Vagina (tissue), 2 donors: Measurements from ENCODE around the gene MORN5. TPM values are rescaled to one million over a fixed set of nuclear protein-coding genes. Genes with fewer than 3 reads are reported as not detected.

Source experiments
- DNase-seq, 2 donors: peaks; one replicate each; pipeline ENCODE4 v3.0.0-alpha.2; 2017; ENCODE audit errors: extremely low spot score in 2 of 2
- H3K27ac ChIP-seq: fragments of 200-600 bp; sonication (generic); one replicate; pipeline ENCODE4 v1.5.1; 2019
- H3K27me3 ChIP-seq: fragments of 200-600 bp; sonication (generic); one replicate; pipeline ENCODE4 v1.5.1; 2019
- H3K36me3 ChIP-seq, 2 donors: fragments of 200-600 bp; sonication (generic); one replicate each; pipeline ENCODE4 v1.5.1; 2017 to 2019
- H3K4me1 ChIP-seq: fragments of 200-600 bp; sonication (generic); one replicate; pipeline ENCODE4 v1.5.1; 2019
- H3K4me3 ChIP-seq, 2 donors: fragments of 200-600 bp; sonication (generic); 1 replicate in 1 of 2; 2 replicates in 1 of 2; pipeline ENCODE4 v1.5.1; 2016 to 2019
- H3K9me3 ChIP-seq: fragments of 200-600 bp; sonication (generic); one replicate; pipeline ENCODE4 v1.5.1; 2019
- CTCF ChIP-seq, 3 experiments: fragments of 450-650 bp in 2 of 3; fragments of 200-600 bp in 1 of 3; sonication (generic) in 1 of 3; IDR thresholded peaks; one replicate each; pipeline ENCODE4 v1.5.1; 2017 to 2019; ENCODE audit warnings: antibody characterized with exemption in 3 of 3, mild to moderate bottlenecking in 2 of 3, moderate library complexity in 2 of 3
- POLR2A ChIP-seq, 2 donors: fragments of 450-650 bp; IDR thresholded peaks; one replicate each; pipeline ENCODE4 v1.6.1; 2017; ENCODE audit warnings: antibody characterized with exemption in 2 of 2, mild to moderate bottlenecking in 2 of 2, moderate library complexity in 2 of 2
- POLR2AphosphoS5 ChIP-seq, 2 donors: sonication (generic); formaldehyde crosslinking; IDR thresholded peaks; one replicate each; pipeline ENCODE4 v1.9.0; 2017; ENCODE audit warnings: antibody characterized with exemption in 2 of 2, mild to moderate bottlenecking in 2 of 2, low read depth in 1 of 2; ENCODE audit not compliant: insufficient read depth in 1 of 2
- intact Hi-C: fragments of 100-400 bp; cut with DNase I; formaldehyde crosslinking; loops from one replicate; pipeline ENCODE4 v1.15.1; 2023
- total RNA-seq: library from RNA; depleted of rRNA; stranded (reverse); fragments of >200 nt; gene quantifications from one replicate; pipeline ENCODE4 v1.2.3, GENCODE V29; 2016

Gene MORN5
- total RNA-seq, 1 donor from 2014 or later, result not detected

- no peaks in the 10 kb centered on the region for H3K36me3 ChIP-seq
- TF ChIP-seq CTCF (IDR thresholded peaks at IDR 0.05) (no peak), POLR2A (IDR thresholded peaks at IDR 0.05) (no peak), POLR2AphosphoS5 (IDR thresholded peaks at IDR 0.05; ENCODE audit: insufficient read depth in 1 of 2, low read depth in 1 of 2) (no peak)
- H3K4me1 ChIP-seq, result peaks cover 31% of the 10 kb centered on the region
- intact Hi-C loops, result no loop called here
- H3K27ac ChIP-seq, result no peak overlapping the region
- H3K27me3 ChIP-seq, result peaks cover 24% of the 10 kb centered on the region
- H3K4me3 ChIP-seq, result no peak overlapping the region
- no peaks in the 10 kb centered on the region for H3K9me3 ChIP-seq
- no peak for DNase-seq
Observed at GRCh38 chr9:122216138-122216797, 56.6 kb downstream of the MORN5 start.

- Histone ChIP-seq H3K27me3 (peaks cover 28% of the 10 kb centered on the region), H3K36me3 (no peaks in the 10 kb centered on the region), H3K4me1 (peaks cover 31% of the 10 kb centered on the region), H3K27ac (no peak overlapping the region), H3K9me3 (no peaks in the 10 kb centered on the region), H3K4me3 (no peak overlapping the region)
- TF ChIP-seq POLR2A (IDR thresholded peaks at IDR 0.05) (no peak), POLR2AphosphoS5 (IDR thresholded peaks at IDR 0.05; ENCODE audit: insufficient read depth in 1 of 2, low read depth in 1 of 2) (no peak), CTCF (IDR thresholded peaks at IDR 0.05) (no peak)
- DNase-seq, result no peak
- intact Hi-C loops, result no loop called here
Observed at GRCh38 chr9:122216798-122217418, 57.2 kb downstream of the MORN5 start.

DNA sequence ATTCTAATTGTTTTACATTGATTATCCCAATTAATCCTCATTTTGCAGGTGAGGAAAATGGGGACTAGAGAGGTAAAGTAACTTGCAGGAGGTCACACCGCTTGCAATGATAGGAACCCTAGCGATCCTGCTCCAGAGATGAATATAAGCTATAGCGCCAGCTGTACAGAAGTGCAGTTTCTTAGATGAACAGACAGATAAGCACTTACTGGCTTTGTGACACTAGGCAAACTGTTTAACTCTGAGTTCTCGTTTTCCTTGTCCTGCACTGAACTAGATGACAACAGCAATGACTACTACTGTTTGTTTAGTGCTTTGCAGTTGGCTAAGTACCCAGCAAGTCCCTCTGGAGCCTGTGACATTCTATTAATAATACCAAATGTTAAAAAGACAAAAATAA lies 57.9 kb downstream of the MORN5 start:
- Histone ChIP-seq H3K27me3 (peaks cover 28% of the 10 kb centered on the region), H3K4me3 (no peak overlapping the region), H3K4me1 (peaks cover 31% of the 10 kb centered on the region), H3K9me3 (no peaks in the 10 kb centered on the region), H3K36me3 (no peaks in the 10 kb centered on the region), H3K27ac (no peak overlapping the region)
- TF ChIP-seq POLR2A (IDR thresholded peaks at IDR 0.05) (no peak), POLR2AphosphoS5 (IDR thresholded peaks at IDR 0.05; ENCODE audit: insufficient read depth in 1 of 2, low read depth in 1 of 2) (no peak), CTCF (IDR thresholded peaks at IDR 0.05) (no peak)
- intact Hi-C loops, result no loop called here
- no peak for DNase-seq

DNA sequence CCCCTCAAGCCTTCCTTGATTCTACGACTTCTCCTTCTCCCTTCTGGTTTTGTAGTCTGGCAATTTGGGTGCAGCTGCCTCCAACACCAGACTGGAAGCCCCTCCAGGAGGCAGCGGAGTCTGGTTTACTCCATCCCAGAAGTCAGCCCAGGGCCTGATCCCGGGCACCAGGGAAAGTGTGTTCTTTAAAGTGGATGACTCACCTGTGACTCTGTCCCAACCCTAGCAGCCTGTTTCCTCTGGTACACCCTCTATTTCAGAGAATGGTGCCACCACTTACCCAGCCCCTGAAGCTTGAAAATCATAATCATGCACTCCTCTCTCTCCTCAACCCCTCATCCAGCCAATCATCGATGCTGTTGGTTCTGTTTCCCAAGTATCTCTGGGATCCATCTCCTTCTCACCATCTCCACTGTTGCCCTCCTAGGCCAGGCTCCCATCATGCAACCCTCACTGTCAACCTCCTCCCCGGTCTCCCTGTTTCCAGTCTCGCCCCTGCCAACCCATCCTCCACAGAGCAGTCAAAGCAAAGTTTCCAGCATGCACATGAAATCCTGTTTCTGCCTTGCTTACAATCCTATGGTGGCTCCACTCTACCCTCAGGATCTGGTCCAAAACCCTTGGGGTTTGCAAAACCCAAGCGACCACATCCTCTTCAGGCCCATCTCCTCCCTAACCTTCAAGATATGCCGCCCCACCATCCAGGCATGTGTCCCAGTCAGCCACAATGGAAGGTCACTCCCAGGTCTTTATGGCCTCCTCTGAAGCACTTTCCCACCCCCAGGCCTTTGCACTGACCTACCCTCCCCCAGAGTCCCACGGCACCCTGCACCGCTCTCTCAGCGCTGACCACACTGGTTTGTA lies 58.6 kb downstream of the MORN5 start:
- TF ChIP-seq CTCF (IDR thresholded peaks at IDR 0.05), result no peak
- TF ChIP-seq POLR2A (IDR thresholded peaks at IDR 0.05), result no peak
- no peak for TF ChIP-seq POLR2AphosphoS5 (IDR thresholded peaks at IDR 0.05; ENCODE audit: insufficient read depth in 1 of 2, low read depth in 1 of 2)
- H3K27me3 ChIP-seq, result peaks cover 21% of the 10 kb centered on the region
- H3K36me3 ChIP-seq, result no peaks in the 10 kb centered on the region
- no peaks in the 10 kb centered on the region for H3K9me3 ChIP-seq
- DNase-seq, result no peak
- peaks cover 30% of the 10 kb centered on the region for H3K4me1 ChIP-seq
- H3K27ac ChIP-seq, result no peak overlapping the region
- no peak overlapping the region for H3K4me3 ChIP-seq
- intact Hi-C loops, result no loop called here
